ENCODE measurements around the gene KCNMB2.
A peak's percentile ranks its signal among the peaks of the same experiment; 100 is the strongest.
"Not testable (repeated sequence)": the region's sequence is repeated elsewhere in the genome, so short reads cannot be mapped to it uniquely, and the experiment has no call there.

Gene KCNMB2

DNA sequence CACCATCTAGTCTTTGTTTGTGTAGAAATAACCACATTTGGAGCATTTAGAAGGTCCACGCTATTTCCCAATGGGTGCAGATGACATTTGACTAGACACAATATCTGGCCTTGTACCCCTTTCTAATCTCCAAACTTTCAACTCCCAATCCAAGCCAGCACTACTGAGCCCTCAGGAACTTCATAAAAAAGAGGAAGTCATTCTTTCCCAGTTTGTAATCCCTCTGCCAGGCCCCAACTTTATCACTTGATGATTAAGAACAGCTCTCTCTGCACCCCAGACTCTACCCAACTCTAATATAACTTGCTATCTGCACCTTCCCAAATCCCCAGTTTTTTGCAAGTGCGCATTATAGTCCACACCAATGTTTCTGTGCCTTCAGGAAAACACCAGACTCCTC, 170.2 kb downstream of the KCNMB2 start:
- no peak for DNase-seq

DNA sequence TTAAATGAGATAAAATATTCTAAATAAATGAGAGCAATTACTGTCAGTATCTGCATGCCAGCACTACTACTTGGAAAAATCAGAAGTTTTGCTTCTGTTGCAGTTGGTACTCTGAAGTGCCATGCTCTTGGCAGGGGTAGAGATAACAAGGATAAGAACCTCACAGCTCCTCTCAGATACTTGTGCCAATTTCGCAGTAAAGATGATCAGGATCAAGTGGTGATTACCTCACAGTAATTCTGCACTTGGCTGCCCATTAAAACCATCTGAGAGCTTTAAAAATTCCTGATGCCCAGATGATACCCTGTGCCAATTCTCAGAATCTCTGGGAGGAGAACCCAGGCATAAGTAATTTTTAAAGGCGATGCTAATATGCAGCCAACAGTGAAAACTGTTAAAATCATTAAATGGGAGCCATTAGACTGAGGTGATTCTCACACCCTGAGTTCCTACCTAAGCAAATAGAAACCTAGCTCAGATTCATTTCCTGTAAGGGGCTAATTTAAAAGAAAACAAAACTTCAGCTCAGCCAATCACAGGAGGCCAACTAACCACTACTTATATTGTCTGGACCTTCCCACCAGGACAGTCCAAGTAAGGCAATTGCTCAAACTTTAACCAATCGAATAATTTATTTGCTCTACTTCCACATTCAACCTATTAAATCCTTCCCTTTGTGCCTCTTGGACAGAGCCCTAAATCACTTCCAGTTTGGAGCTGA, 171.2 kb downstream of the KCNMB2 start:
- DNase-seq = no peak

DNA sequence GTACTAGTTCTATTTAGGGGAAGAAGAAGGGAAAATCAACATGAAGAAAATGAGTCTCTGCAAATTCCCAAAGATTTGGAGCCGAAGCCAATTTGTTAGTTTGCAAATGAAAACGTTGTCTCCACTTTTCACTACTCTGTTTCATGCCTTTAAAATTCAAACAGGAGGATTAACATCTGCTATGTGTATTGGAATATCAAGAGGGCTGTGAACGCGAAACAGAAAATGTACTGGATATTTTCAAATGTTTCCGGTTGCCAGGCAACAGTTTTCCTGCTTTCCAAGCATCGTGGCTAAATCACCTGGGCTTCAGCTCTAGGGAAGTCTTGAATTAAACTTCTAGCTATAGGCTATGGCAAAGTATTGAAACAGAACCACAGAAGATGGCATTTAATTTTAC, 172.8 kb downstream of the KCNMB2 start:
- DNase-seq = peak; percentile 78

DNA sequence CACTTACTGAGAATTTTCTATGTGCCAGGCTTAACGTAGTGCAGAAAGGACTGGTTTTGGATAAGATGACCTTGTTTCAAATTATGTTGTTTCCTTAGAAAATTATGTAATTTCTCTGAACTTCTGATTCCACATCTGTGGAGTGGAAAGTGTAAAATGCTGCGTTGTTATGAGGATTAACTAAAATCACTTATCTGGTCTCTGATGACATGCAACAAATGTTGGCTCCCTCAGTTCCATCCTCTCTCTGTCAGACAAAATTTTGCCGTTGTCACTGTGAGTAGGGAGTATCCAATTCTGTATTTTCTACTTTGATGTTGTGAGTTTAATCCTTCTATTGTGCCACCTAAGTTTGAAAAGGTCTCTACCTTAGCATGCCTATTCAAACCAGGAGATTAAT, 175.5 kb downstream of the KCNMB2 start:
- DNase-seq = no peak

DNA sequence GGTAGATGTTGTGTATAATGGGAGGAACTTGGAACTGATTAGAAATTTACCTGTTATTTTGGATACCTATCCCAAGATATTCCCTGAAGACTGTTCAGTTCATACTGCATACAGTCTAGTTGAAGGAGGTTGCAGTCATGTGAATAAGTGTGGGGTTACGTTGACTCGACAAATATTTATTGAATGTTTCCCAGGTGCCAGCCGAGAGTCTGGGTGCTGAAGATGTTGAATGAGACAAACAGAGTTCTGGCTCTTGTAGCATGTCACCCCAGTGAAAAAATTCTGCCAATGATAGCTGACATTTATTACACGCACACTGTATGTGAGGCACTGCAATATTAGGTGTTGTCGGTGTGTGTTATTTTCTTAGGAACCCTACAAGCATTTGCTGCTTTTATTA, 176.0 kb downstream of the KCNMB2 start:
- DNase-seq = no peak

DNA sequence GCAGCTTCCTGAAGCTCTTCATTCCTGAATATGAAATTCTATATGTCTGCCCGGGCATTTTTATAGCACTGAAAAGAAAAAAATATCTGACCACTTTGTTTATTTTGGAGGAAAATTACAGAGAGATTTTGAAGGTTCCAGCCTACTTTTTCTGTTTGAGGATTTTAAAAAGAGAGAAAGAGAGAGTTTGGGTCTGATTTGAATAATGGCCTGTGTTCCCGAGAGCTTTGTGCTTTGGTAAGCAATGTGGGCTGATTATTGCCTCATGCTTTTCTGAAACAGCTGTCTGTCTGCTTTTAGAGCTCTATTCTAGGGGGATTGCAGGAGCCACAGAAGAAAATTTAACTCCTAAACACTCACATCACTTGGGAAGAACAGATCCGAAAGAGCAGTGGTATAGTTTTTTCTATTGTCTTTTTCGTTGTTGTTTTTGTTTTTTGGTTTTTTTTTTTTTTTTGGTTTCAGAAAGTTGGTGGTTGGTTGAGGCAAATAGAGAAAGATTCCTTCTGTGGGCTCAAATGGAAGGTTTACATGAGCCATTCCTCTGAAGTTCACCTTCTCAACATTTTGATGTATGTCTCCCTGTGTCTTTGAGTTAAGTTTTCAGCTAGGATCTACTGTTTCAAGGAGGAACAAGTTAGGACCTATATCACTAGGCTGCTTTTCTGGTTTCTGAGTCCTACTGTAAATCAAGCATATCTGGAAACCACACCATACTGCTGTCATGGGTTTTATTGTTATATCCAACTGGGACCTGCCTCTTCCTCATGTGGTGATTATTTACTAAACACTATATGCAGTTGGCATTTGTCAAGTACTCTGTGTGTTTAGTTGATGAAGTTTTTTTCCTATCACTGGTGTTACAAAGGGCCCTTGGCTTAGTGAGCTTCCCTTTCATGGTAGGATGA, 178.9 kb downstream of the KCNMB2 start:
- DNase-seq = peak; percentile 42

DNA sequence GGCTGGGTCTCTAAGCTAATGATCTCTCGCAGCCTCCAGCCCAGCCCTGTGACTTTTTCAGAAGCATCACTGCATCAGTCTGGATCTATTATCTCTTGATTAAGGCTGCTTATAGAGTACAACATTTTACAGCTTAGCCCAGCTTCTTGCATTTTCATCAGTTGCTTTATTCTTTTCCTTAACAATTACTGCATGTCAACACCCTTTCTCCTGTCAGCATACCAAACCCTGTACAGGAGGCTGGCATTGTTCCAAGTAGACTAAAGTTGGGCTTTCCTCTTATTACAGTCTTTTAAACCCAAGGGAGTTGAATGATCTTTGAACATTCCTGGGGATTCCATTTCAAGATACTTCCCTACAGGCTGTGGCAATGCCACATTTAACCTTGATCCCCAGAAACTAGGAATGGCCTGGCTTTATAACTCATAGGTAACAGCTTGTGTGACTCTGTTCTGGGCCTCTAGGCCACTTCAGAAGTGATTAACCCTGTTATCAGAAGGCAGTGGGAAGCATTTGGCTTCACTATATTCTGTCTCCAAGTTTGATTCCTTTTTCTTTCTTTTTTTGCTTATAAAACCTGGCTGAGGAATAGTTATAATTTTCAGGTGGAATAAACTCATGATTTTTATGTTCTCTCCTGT, 182.9 kb downstream of the KCNMB2 start:
- DNase-seq = no peak

DNA sequence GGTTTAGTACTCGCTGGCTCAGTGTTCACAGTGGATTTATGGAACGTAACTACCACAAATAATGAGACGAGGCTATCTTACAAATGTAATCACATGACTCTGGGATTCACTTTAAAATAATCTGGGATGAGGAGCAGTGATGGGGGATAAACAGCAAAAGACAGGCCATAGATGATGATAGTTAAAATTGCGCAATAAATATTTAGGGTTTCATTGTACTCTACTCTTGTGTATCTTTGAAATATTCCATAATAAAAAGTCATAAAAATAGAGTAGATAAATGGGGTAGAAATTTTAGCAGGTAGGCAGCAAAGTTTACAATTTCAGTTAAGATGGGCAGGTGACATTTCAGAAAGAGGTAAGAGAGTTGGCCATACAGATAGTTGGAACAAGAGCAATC, 196.6 kb downstream of the KCNMB2 start:
- DNase-seq = no peak

DNA sequence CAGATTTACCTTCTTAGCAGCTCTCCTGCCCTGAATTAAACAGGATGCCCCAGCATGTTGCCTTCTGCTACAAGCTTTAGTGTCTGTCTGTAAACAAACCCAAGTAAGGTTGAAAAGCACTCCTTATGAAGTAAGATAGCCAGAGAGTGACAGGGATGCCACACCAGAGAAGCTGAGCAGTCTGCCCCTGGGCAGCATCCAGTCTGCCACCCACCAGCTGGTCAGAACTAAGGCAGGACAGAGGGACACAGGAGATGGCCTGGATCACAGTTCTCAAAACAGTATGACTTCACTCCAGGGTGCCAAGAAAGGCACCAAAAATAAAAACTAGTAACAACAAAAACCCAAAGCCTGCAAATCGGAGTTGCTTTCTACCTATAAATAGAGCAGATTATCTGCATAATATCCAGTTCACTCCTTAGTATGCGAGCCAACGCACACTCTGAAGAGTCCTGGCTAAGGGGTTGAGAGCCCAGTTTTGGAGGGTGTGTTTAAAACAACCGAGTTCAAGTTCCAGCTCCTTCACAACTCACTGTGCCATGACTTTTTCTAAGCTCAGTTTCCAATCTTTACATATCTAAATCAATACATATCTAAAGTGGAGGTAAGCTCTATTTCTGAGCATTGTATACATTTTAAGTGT, 198.9 kb downstream of the KCNMB2 start:
- DNase-seq = no peak

DNA sequence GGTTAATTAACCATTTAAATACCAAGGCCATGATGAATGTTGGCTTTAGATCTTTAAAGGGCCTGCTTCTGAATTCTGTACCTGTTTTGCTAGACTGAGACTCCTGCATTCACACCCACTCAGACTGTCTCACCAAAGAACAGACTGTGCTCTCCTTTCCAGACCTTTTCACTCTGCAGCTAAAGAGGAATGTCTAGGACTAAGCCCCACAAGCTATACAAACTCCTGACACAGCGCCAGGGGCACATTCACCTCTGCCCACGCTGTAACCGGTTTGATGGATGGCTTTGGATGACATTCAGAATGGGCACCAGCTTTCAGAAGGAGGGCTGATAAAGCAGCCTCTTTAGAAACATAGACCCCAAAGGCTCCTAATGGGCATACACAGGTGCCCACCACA, 200.1 kb downstream of the KCNMB2 start:
- DNase-seq = peak; percentile 26

DNA sequence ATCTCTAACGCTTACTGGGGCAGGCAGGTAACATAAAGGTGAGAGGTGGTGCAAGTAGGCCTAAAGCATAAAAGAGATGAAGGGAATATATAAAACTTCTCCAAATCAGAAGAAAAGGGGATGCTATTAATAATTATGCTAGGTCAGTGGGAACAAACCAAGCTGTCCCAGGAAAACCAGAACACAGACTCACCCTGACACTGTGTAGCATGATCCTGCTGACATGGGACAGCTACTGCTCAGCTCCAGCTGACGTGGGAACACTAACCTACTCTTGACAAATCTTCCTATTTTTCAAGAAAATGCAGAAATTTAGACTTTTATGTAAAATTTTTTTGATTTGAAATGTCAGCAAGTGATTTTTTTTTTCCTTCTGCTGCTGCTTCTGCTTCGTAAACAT, 203.5 kb downstream of the KCNMB2 start:
- no peak for DNase-seq

DNA sequence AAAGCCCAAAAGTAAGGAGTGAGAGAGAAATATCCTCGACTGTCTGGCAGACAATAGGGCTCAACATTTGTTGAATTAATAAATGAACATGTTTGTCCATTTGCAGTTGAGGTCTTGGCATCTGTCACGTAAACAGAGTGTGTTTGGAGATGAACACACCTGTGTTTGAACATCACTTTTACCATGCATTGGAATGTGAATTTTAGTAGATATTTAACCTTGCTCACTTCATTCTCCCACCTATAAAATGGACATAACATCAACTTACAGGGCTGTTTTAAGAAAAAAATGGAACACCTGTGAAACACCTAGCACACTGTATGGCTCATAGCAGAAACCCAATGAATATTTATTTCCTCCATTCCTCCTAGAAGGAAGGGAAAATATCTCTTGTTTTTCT, 204.8 kb downstream of the KCNMB2 start:
- no peak for DNase-seq

DNA sequence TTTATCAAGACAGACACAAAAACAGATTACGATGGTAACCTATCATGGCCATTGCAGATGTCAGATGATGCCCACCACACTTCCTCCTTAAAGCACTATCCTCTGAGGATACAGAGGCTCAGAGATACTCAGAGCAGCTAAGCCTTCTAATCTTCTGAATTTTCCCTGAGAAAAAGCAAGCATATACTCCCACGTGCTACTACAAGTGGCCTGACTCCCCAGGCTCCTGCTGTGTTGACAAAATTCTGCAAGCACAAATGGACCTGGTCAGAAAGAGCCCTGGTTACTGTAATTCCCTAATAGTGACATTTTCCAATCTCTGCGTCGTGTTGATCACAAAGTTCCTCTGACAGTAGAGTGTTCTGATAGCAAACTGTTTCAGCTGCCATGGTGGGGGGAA, 207.1 kb downstream of the KCNMB2 start:
- no peak for DNase-seq

DNA sequence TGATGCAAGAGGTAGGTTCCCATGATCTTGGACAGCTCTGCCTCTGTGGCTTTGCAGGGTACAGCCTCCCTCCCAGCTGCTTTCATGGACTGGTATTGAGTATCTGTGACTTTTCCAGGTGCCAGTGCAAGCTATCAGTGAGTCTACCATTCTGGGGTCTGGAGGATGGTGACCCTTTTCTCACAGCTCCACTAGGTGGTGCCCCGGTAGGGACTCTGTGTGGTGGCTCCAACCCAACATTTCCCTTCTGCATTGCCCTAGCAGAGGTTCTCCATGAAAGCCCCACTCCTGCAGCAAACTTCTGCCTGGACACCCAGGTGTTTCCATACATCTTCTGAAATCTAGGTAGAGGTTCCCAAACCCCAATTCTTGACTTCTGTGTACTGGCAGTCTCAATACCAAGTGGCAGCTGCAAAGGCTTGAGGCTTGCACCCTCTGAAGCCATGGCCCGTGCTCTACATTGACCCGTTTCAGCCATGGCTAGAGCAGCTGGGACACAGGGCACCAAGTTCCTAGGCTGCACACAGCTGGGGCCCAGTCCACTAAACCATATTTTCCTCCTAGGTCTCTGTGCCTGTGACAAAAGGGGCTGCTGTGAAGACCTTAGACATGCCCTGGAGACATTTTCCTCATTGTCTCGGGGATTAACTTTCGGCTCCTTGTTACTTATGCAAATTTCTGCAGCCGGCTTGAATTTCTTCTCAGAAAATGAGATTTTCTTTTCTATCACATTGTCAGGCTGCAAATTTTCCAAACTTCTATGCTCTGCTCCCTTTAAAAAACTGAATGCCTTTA, 209.8 kb downstream of the KCNMB2 start:
- not testable (repeated sequence) for DNase-seq

DNA sequence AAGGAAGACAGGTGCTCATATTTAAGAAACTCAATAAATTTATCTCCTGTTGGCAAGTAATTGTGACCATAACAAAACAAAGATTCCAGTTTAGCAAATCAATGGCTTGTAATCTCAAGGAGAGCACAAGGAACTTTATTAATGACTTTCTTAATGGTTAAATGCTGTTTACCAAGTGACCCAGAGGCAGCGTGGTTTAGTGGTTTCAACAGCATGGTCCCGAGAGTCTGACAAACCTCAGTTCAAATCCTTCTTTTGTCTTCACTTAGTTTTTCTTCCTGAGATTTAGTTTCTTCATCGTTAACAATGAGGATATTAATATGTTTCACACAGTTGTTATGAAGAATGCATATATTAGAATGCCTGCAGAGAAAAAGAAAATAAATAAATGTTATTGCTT, 212.6 kb downstream of the KCNMB2 start:
- DNase-seq = no peak

DNA sequence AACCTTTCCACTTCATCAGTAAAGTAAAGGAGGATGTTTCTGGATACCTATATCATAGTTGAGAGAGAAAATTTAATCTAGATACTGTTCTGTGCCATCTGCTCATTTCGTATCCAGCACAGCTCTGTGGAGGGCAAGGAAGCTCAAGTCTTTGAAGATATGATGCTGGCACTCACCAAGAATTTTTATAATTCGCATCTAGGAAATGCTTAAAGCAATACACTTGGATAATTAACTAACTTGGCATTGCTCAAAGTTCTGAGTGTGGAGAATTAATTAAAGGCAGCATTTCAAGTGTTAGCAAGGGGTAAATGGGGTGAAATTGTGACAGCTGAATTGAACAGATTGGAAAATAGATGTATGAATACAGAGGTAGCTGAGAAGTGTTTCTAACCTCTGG, 213.2 kb downstream of the KCNMB2 start:
- no peak for DNase-seq

DNA sequence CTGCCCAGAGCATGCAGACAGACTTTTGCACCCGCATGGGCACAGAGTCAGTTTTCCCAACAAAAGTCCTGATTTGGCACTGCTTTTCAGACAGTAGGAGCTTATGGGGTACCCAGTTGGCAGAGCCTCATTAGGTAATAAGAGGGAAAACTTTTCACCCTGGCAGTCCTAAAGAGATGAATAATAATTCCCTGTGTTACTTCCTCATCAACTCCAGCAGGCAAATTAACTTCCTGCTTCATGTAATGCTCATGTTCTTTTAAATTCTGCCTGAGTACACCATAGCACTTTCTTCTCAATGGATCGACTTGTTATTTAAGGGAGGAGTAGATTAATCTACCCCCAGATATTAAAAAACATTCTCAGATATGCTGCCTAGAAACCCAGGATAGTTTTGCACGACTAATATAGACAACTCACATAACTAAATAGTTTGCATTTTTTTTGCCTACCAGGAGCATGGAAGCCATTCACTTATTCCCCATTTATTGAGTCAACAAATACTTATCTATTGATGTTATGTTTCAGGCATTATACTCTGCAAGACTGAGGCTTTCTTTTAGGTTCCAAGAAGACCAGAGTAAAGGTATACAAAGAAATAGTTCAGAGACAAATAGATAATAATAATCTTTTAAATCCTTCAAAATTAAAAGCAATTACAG, 214.5 kb downstream of the KCNMB2 start:
- no peak for DNase-seq

DNA sequence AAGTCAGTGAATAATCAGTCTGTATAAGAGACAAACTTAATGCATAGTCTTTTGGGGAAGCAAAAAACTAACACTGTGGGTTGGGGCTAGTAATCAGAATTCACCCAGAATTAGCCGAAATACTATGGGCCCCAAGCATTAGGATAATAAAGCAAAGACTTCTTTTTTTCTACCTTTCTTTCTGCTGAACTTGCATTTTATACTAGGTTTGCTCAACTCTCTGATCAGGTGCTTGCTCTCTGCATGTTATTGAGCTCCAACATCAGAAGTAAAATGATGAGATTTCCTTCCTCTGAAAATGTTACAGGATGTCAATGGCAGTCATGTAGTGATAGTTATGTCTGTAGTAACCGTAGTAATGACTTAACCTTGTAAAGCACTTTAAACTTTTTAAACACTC, 216.6 kb downstream of the KCNMB2 start:
- DNase-seq = no peak

DNA sequence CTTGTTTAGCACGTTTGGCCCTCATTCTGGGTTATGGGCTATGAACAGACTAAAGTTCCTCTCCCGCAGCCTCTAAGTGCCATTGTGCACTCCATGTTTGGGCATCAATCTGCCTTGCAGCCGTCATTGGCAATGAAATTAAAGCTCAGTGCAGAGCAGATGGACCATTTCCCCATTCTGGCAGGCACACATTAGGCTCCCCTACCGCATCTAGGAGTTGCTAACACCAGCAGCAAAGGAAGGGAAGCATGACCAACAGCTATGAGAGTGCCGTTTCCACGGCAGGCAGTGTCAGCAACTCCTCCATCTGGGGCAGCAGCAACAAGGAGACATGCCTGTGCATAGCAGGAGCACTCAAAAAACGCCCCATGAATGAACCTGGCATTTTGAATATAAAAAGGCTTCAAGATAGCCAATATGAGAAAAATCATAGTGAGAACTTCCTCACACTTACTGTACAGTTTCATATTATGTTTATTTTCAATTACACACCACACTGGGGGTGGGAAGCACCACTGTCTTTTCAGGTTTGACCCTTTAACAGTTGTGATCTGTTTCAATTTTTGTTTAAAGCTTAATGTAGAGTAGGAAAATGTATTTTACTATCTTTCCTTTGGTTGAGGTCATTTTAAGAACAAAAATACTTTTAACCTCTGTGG, 218.7 kb downstream of the KCNMB2 start:
- no peak for DNase-seq

DNA sequence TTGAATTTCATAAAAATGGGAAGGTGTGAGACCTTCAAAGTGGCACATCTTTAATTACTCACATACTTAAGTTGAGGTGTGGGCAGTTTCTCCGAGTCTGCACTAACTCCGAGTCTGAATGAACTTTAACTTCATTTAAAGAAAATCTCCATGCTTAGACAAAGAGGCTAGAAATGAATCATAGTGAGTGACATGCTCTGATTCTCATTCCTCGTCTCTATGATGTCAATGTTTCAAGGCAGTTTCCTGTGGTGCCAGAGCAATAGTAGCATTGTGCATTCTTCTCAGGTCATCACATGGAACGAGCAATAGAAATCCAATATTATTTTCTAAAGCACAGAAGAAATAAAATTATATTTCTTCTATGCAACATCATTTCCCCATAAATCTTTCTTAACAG, 224.8 kb downstream of the KCNMB2 start:
- no peak for DNase-seq

DNA sequence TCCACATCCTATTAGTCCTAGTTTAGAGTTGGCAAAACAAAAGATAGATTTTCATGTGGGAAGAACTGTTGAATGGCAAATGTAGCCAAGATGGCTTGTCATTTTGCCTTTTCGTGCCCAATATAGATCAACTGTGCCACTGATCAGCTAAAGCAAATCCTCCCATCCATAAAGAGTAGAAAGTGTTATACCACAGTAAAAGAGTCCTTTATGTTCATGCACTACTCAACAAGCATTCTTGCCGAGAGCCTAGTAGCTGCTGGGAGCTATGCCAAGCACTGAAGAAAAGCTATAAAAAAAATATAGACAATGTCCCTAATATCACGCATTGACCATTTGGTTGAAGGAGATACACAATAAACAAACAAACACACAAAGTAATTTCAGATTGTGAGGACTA, 225.2 kb downstream of the KCNMB2 start:
- DNase-seq = no peak

Measured in right hindlimb (tissue), 1 donor.